Measurements from ENCODE around the gene SFRP5. TPM values are rescaled to one million over a fixed set of nuclear protein-coding genes. Genes with fewer than 3 reads are reported as not detected.

The SFRP5 gene
- total and polyA plus RNA-seq, 2 donors (not counting 3 experiments of a cell fraction or from before 2014, with no cell fraction given): not detected

GRCh38 chr10:97718659-97719142, 53.1 kb downstream of the SFRP5 start:
- peaks cover 0 to 16% of the 10 kb centered on the region in 2 experiments for H3K36me3 ChIP-seq (ENCODE audit: control insufficient read depth in 2 of 2, extremely low read depth in 1 of 2, insufficient read depth in 2 of 2, low read length in 2 of 2)
- intact Hi-C loops (cut with micrococcal nuclease): no loop called here
- H3K4me1 ChIP-seq (ENCODE audit: control insufficient read depth, extremely low read depth, insufficient read depth, low read length): peaks cover 18% of the 10 kb centered on the region
- H3K9me3 ChIP-seq (replicated peaks; ENCODE audit: control insufficient read depth, insufficient read depth, low read length): no peaks in the 10 kb centered on the region
- CTCF ChIA-PET: interaction anchor here (1.0 to 21.8 kb wide), 3 partner anchors 8 to 42 kb away, joined by 4 to 863 read pairs (median 863); partner anchors contain the start of genes MARVELD1 and ZFYVE27
- peaks cover 34% of the 10 kb centered on the region for H3K79me2 ChIP-seq (ENCODE audit: control insufficient read depth, insufficient read depth, low read length)
- no peak overlapping the region for H3K27ac ChIP-seq (ENCODE audit: insufficient read depth, low read depth, low read length)
- no peak for DNase-seq (ENCODE audit: low read depth, low spot score)
- no peak overlapping the region for H3K4me3 ChIP-seq (replicated peaks in 1 of 3; ENCODE audit: insufficient read depth in 1 of 3, low read depth in 1 of 3, low read length in 3 of 3)
- BruUV-seq (replicated peaks): no TSS peak
- no peak overlapping the region for H3K4me2 ChIP-seq (ENCODE audit: insufficient read depth, low read length)
- FAIRE-seq: no peak
- no peaks in the 10 kb centered on the region for H3K27me3 ChIP-seq (ENCODE audit: control insufficient read depth in 2 of 2, insufficient read depth in 2 of 2, low read length in 2 of 2)
- no peak overlapping the region for H2AFZ ChIP-seq (ENCODE audit: low read depth, low read length)
- H4K20me1 ChIP-seq (replicated peaks; ENCODE audit: control insufficient read depth, extremely low read depth, insufficient read depth, low read length): no peaks in the 10 kb centered on the region
- dilution Hi-C loops (cut with MboI; ENCODE audit: extremely low pct_ligation_motif_present, low sequenced_read_pairs): no loop called here
- POLR2A ChIA-PET: no interaction called here
- TF ChIP-seq MYC (IDR thresholded peaks at IDR 0.05; ENCODE audit: low read depth, low read length): no peak
- TF ChIP-seq JUN (IDR thresholded peaks at IDR 0.05; ENCODE audit: borderline replicate concordance, insufficient read depth, insufficient read length, low read depth): no peak
- TF ChIP-seq POLR2A (IDR thresholded peaks at IDR 0.05; ENCODE audit: low read depth, low read length): no peak
- TF ChIP-seq GATA2 (IDR thresholded peaks at IDR 0.05; ENCODE audit: insufficient read depth, insufficient read length, low read depth, low read length): no peak
- TF ChIP-seq POLR2AphosphoS5 (IDR thresholded peaks at IDR 0.05; ENCODE audit: insufficient read depth, low read depth, low read length): no peak
- TF ChIP-seq MAX (IDR thresholded peaks at IDR 0.05; ENCODE audit: insufficient read depth, insufficient read length): no peak
- no peak for TF ChIP-seq EZH2 (IDR thresholded peaks at IDR 0.05; ENCODE audit: borderline replicate concordance, low read depth, low read length, severe bottlenecking)
- no peak for TF ChIP-seq FOS (IDR thresholded peaks at IDR 0.05; ENCODE audit: borderline replicate concordance, insufficient read depth, low read length)
- TF ChIP-seq CTCF (IDR thresholded peaks at IDR 0.05; ENCODE audit: extremely low read depth in 1 of 2, insufficient read depth in 1 of 2, low read depth in 1 of 2, low read length in 2 of 2): no peak
- no peak overlapping the region for H3K9ac ChIP-seq (replicated peaks; ENCODE audit: extremely low read depth, insufficient read depth, low read length)
- no peaks in the 10 kb centered on the region for H3K9me1 ChIP-seq (replicated peaks; ENCODE audit: control insufficient read depth, extremely low read depth, insufficient read depth, low read length)

Data from endothelial cell of umbilical vein (primary cell).